Activated CD8-positive, alpha-beta memory T cell treated with anti-CD3 and anti-CD28 coated beads, Interleukin-2, amount 50 U/mL, for 1 hour (primary cell): Measurements from ENCODE around the gene FHL2.
"Not testable (repeated sequence)": the region's sequence is repeated elsewhere in the genome, so short reads cannot be mapped to it uniquely, and the experiment has no call there.

Experiments
- DNase-seq: peaks from one replicate; pipeline ENCODE4 v3.0.0-alpha.2; 2020; ENCODE audit errors: extremely low read depth

Gene FHL2, protein sequence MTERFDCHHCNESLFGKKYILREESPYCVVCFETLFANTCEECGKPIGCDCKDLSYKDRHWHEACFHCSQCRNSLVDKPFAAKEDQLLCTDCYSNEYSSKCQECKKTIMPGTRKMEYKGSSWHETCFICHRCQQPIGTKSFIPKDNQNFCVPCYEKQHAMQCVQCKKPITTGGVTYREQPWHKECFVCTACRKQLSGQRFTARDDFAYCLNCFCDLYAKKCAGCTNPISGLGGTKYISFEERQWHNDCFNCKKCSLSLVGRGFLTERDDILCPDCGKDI

DNA sequence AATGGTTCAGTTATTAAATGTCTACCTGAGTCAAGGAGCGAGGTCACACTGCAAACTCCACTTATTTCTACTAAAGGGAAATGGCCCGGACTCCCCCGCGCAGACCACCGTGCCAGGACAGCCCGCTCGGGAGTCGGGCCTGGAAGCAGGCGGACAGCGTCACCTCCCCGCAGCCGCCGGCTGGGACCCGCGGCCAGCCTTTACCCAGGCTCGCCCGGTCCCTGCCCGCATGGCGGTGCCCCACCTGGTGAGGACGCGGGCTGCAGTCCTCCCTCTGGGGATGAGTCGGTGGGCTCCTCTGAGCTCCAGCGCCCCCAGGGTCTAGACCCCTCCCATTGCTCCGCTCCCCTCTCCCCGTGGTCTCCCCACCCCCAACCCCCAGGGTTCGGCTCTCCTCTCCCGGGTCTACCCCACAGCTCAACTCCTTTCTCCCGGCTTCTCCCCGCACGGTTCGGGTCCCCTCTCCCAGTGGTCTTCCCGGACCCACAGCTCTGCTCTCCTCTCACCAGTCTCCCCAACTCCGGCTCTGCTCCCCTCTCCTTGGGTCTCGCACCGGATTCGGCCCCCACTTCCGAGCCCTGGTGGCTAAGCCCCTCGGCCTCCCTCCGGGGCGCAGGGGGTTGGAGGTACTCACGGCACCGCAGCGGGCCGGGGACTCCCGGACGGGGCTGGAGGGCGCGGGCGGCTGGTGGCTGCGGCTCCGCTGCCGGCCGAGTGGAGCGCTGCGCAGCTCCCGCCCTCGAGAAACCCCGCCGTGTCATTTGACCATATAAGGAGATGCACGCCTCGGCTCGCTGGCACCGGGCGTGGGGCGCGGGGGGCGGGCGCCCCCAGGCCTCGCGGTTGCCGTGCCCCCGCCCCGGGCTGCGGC is at the start of gene FHL2:
TSS of gene FHL2 (minus strand) at position 716 of the 871 bp plus-strand sequence. CDS start 12,535 bp downstream, outside the sequence.
- peak; percentile 20 for DNase-seq

DNA sequence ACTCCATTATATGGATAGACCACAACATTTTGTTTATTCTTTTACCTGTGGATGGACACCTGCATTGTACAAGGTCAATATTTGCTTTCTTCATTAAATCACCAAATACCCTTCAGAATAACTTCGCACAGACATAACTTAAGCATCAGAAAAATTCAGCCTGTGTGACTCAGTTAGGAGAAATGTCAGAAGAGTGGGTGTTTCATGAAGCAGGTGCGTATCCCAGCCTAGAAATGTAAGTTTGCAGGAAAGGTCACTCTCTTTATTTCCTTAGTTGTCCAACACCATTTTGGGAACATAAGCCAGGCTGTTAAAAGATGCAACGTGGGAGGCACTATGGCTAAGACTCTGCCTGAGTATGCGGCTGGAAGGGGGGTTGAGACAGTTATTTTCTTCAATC is 48.6 kb upstream of the FHL2 start:
- no peak for DNase-seq

DNA sequence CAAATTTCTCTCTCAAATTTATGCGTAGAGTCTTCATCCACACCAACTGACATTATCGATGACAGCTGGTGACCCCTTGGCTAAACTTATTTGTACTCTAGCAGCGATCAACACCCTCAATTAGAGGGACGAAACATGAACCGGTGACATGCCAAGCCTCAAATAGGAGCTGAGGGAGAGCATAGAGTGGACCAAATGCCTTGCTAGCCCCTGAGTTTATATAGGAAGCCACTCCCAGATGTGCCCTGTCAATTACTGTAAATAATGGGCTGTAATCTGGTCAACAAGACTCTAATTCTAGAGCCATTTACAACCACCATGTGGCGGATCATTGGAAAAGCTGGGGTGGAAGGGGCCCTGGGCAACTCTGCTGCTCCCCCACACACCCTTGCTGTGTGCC is 47.6 kb upstream of the FHL2 start:
- DNase-seq: no peak

DNA sequence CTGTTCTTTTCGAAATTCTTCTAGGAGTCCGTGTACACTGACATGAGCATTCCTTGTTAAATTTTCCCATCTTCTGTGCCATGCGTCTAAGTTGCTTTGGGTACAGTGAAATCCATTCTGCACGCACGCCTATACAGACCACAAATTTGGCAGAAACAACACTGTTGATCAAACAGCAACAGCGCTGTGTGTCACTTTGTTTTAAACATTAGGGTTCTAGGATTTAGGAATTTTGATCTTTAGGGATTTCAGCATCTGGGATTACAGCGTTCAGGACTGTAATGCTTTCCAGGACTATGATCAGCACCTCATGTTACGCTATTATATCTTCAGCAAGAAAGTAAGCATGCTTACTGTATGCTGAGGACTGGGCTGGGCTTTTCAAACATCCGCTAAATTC is 47.1 kb upstream of the FHL2 start:
- no peak for DNase-seq

DNA sequence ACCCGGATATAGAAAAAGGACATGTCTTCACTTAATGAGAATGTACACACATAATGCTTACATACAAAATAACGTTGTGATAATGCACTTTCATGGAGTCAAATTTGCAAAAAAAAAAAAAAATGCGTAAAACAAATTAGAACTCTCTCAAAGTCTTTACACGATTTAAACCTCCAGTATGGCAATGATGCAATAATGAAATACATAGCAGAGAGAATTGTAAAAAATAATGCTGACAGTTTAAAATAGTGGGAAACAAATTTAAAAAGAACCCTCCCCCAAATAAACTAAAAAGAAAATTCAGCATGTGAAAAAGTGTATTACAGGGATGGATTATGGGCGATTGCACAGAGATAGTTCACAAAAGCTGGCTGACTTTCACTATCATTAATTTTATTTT is 46.6 kb upstream of the FHL2 start:
- no peak for DNase-seq

DNA sequence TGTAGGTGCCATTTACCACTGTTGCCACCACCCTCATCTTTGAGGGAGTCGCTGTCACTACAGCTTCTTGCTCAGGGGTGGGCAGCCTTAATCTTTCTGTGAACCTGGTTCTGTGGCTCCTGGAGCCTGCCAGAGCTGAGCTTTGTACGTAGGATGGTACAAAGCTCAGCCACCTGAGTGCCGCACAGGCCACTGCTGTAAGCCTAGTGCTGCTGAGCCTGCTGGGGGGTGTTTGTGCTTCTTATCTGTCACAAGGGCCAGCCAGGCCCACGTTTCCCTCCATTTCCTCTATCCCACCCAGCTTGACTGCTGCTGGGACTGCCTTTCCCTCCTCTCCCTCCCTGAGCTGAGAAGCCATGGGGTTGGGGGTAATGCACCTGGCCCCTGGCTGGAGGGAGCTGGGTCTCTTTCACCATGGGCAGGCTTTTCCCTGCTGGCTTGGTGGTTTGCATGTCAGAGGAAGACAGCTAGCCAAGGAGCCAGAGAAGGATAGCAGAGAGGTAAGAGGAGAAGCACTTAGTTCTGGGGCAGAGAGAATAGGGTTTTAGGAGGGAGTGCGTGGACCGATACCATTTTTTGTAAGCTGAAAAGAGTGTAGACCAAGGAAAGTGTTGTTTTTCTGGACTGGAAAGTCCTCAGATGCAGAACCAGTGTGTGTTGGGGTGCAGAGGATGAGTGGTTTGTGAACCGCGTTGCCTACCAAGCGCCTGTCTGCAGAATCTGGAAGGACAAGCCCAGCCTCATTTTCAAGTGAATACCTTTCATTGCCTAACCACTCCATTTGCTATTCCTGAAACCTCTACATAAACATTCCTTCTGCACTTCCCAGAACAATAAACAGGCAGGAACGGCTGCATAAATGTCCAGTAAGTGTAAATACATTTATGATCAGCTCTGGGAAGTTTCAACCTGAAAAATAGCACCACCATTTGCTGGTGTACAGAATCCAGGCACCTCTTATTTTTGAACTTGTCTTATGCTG is 45.1 kb upstream of the FHL2 start:
- DNase-seq: no peak

DNA sequence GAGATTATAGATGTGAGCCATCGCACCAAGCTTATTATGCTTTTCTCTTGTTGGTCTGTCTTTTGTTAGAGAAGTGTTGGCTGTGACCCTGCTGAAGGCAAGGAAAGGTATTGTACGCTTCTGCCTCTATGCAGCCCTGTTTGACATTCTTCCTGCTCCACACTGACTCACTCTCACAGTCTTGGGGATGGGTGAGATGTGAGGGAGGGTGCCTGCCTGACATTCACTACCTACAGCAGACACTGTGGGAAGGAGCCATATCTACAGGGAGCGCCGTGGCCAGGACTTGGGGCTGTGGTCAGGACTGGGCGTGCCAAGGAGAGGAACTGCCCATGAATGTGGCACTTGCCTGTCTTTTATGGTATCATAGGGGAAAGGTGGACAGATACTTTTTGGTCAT is 43.9 kb upstream of the FHL2 start:
- DNase-seq: no peak

DNA sequence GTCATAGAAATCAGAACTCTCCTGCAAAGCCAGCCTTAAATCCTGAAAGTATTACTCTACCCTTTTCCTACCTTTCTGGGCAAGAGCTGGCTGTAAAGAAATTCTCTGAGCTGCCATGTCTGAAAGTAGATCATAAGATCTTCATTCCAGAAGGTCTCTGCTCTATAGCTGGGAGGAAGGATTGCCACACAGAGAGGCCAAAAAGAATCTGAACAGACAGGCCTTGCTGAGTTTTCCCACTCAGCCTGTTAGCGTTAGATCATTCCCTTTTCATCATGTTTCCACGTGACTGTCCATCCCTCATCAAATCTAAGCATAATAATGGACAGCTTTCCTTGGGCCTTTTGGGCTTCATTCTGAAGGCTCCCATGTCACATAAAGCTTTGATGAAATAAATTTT is 43.2 kb upstream of the FHL2 start:
- no peak for DNase-seq

DNA sequence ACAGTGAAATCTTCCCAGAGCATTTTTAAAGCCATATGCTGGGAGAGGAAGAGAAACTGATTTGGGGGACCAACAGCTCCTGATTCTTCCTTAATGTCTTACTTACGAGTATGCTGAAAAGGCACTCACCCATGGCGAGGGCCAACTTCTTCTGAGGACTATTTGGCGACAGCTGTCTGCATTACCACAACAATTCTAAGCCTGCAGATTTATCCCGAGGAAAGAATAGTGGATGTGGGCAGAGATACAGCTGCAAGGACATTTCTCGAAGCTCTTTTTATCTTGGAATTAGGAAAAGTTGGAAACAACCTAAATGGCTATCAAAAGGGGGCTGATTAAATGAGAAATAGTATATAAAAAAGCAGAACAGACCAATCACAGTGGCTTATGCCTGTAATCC is 40.3 kb upstream of the FHL2 start:
- no peak for DNase-seq

DNA sequence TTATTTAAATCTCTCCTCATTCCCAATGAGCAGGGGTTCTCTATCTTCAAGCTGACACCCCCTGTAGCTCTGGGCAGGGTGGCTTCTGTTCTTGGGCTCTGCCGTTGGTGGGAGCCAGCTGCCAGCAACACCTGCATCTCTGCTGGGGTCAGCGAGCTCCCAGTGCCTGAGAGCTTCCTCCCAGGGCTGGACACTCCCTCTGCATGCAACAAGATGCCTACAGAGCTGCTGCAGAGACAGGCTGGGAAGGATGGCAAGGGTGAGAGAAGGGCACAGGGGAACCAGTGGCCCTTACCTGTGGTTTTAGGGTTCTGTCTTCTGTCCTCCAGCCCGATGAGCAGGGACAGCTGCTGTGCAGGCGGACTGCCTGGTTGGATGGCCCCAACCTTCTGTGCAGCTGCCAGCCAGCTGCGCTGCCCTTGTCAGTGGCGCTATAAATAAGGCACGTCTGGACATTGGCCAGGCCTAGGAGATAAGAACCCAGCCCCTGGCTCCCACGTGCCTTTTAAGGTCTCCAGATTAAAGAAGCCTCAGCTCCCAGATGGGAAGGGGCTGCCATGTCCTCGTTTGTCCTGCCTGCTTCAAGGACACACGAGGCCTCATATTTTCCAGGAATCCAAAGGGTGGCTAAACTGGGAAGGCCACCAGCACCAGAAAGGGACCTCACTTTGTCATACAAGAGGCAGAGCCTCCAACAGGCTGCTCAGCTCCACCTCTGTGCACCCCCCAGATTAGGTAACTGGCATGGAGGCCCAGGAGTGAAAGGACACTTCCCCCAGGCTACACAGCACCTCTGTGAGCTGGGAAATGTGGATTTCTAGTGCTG is 39.5 kb upstream of the FHL2 start:
- DNase-seq: no peak

DNA sequence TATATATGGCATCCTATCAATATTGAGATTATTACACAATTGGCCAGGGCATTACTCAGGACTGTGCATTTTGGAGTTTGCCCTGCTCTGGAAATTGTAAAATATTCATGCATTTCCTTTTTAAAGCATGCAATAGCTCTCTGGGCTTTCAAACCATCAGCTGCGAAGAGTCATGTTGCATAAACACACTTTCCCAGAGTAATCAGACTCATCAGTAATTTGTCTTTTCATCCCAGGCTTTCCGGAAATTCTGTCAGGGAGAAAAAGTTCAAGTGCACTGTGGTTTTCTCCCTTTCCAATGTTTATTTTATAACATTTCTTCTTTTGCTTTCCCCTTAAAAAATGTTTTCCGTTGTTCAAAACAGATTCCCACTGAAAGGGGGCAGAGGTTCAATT is 38.9 kb upstream of the FHL2 start:
- no peak for DNase-seq

DNA sequence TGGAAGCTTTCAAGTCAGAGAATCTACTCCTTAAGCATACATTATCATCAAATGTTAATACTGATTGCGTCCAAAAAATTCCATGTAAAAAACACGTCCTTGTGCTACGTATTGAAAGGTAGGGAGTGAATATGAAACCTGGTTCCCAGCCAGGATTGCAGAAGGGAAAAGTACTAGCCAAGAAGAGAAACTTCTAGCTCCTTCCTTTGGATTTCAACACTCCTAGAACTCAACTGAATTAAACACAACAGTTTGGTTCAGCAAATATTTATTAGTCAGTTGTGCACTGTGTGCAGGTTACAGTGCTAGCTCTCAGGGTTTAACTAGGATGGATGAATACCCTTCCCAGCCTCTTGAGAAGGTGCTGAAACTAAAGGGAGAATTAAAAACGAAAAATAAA is 33.9 kb upstream of the FHL2 start:
- no peak for DNase-seq

DNA sequence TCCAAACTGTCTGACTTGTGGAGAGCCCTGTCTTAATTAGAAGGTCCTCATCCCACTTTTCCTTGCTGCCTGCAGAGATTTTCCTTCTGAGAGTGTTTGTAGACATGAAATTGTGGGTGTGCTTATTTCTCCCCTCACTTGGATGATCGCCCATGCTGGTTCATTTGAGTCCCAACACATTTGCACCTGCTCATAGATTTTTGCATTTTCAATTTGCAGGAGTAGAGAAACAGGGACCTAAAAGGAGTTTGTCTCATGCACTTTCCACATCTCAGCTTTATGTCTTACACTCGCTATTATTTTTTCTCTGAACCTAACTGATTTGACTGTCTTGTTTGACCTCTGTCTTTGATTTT is 33.2 kb upstream of the FHL2 start:
- DNase-seq: no peak

DNA sequence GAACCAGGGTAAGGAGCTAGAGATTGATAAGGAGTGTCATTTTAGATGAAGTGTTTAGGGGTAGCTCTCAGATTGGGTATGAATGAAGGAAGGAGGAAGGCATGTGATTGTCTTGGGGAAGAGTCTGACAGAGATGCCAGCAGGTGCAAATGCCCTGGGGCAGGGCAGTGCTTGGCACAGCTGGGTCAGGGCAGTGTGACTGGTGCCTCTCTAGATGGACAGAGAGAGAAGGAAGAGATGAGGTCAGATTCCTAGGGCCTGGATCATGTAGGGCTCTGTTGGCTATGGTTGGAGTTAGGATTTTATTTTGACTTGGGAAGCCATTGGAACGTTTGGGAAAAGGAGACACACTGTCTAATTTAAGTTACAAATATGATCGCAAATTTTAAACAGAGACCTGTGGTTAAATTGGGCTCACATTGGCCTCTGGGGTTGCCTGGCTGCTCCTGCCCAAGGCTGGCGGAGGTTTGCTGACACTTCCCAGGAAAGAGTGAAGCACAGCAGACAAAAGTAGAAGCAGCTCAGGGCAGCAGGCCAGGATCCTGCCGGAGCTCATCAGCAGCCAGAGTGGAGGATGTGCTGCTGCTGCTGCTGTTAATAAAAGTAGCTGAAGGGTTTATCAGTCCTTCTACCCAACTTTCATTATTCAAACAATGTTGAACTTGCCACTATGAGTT is 32.7 kb upstream of the FHL2 start:
- DNase-seq: no peak

DNA sequence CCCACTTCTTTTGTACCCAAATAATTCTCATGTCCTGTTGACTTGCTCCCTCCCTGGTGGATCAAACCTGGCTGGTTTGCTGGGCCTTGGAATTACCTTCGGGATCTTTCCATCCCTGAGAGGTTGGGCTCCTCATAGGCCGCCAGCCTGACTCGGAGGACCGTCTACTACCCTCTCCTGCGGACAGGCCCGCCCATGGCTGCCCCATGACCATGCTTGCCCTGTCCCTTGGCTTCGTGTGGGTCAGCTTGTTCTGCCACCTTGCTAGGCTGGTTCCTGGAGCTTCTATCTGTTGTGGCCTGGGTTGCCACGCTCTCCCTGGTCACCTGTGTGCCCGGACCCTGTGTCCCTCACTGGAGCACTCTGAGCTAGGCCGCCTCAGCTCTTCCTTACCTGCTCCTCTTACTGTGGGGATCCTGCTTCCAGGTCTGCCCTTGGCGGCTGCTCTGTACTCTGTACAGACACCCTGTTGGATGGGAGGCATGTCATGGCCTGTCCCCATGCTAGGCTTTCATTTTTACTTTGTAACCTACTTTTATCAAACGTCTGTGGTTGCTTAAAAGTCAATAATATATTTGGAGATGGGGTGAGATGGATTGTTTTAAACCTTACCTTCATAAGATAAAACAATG is 29.7 kb upstream of the FHL2 start:
- DNase-seq: no peak

DNA sequence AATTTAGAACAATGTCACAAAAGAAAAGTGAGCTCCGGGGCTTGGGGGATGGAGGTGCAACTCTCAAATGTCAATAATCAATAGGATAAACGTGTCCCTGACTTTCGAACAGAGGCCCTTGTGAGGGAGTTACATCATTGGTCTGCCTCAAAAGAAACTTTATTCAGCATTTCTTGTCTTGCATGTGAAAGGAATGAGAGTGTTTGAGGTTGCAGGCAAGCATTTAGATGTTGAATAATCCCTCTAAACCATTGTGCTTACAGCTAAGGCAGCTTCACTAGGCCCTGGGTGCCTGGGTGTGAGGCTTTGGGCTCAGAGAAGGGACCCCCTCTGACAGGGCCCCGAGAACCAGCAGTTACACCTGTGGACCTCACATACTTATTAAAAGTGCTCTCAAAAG is 28.6 kb upstream of the FHL2 start:
- no peak for DNase-seq

DNA sequence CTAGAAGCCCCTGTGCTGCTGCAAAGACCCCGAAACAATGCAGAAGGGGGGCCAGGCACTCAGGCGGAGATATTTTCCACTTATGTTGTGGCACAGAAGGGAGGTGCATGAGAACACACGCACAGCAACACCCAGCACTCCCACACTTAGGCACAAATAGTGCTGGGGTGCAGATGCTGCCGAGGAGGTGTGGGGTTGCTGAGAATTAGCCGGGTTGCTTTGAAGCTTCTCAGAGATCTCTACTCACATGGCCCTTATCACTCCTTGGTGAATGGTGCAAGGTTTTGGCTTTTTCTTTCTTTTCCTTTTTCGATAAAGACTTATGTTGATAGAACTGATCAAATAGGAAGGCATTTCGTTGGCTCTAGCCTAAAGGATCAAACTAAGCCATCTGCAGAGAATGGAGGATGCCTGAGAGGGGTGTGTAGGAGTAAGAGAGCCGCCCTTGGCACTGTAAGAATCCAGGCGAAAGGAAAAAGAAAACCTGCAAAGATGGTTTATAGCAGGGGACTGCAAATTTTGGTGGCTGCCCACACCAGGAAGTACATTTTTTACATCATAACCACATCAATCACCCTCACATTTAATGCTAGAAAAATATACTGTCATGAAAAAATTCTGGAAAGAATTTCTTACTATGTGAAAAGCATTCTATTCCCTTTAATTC is 27.9 kb upstream of the FHL2 start:
- DNase-seq: no peak

DNA sequence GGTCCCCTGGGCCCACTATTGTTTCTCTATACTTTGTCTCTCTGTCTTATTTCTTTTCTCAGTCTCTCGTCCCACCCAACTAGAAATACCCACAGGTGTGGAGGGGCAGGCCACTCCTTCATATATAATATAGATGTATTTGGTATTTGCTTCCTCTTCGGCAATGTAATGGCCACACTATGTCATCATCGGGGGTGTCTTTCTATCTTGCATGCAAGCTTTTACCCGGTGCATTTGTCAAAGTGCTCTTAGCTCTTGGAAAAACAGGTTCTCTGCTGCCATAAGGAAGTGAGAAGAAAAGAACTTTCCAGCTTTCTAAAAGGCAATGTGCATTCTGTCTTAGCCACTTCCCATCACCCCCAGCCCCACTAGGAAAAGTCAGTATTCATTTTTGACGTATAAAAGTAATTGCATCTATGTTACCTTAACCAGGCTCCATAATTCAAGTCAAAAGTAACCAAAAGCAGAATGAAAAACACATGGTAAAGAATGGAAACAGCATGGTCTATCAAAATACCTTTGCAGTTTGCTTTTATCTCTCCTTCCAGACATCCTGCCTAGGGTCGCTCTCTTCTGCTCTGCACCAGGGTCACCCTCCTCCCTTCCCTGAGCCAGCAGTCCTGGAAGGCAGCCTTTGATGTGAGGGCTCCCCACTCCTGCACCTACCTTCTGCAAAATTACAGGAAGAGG is 27.2 kb upstream of the FHL2 start:
- no peak for DNase-seq

DNA sequence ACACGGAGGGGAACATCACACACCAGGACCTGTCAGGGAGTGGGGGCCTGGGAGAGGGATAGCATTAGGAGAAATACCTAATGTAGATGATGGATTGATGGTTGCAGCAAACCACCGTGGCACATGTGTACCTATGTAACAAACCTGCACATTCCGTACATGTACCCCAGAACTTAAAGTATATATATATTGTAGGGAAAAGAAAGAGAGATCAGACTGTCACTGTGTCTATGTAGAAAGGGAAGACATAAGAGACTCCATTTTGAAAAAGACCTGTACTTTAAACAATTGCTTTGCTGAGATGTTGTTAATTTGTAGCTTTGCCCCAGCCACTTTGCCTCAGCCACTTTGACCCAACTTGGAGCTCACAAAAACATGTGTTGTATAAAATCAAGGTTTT is 26.0 kb upstream of the FHL2 start:
- not testable (repeated sequence) for DNase-seq
